ENCODE data around the gene ARHGEF4. TPM values are rescaled to one million over a fixed set of nuclear protein-coding genes. Genes with fewer than 3 reads are reported as not detected.

Gene ARHGEF4
- total RNA-seq, 1 donor from 2014 or later: 9.1 TPM

- intact Hi-C loops (cut with DNase I): loop anchor here (10.0 kb wide), 1 partner anchor 75 kb away; no protein-coding TSS in a partner anchor
- H3K27ac ChIP-seq: no peak overlapping the region
Observed at GRCh38 chr2:130869441-130870160, 32.9 kb downstream of the ARHGEF4 start.

GRCh38 chr2:130870161-130870485, 33.4 kb downstream of the ARHGEF4 start:
- ATAC-seq (no peak), DNase-seq (no peak)
- intact Hi-C loops (cut with DNase I): loop anchor here (10.0 kb wide), 1 partner anchor 75 kb away; no protein-coding TSS in a partner anchor
- Histone ChIP-seq H3K4me3 (no peak overlapping the region), H3K27ac (no peak overlapping the region), H3K27me3 (ENCODE audit: low read depth) (peaks cover 5% of the 10 kb centered on the region), H3K4me1 (no peaks in the 10 kb centered on the region), H3K9me3 (no peaks in the 10 kb centered on the region), H3K36me3 (no peaks in the 10 kb centered on the region)
- TF ChIP-seq, protein P1, sequence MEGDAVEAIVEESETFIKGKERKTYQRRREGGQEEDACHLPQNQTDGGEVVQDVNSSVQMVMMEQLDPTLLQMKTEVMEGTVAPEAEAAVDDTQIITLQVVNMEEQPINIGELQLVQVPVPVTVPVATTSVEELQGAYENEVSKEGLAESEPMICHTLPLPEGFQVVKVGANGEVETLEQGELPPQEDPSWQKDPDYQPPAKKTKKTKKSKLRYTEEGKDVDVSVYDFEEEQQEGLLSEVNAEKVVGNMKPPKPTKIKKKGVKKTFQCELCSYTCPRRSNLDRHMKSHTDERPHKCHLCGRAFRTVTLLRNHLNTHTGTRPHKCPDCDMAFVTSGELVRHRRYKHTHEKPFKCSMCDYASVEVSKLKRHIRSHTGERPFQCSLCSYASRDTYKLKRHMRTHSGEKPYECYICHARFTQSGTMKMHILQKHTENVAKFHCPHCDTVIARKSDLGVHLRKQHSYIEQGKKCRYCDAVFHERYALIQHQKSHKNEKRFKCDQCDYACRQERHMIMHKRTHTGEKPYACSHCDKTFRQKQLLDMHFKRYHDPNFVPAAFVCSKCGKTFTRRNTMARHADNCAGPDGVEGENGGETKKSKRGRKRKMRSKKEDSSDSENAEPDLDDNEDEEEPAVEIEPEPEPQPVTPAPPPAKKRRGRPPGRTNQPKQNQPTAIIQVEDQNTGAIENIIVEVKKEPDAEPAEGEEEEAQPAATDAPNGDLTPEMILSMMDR (IDR thresholded peaks at IDR 0.05): no peak

More at GRCh38 chr2:130869441-130870160, 32.9 kb downstream of the ARHGEF4 start:
- Histone ChIP-seq H3K36me3 (no peaks in the 10 kb centered on the region), H3K9me3 (no peaks in the 10 kb centered on the region), H3K4me3 (no peak overlapping the region), H3K4me1 (no peaks in the 10 kb centered on the region), H3K27me3 (ENCODE audit: low read depth) (peaks cover 5% of the 10 kb centered on the region)
- ATAC-seq (no peak), DNase-seq (no peak)
- TF ChIP-seq, protein P1 (IDR thresholded peaks at IDR 0.05): no peak

DNA sequence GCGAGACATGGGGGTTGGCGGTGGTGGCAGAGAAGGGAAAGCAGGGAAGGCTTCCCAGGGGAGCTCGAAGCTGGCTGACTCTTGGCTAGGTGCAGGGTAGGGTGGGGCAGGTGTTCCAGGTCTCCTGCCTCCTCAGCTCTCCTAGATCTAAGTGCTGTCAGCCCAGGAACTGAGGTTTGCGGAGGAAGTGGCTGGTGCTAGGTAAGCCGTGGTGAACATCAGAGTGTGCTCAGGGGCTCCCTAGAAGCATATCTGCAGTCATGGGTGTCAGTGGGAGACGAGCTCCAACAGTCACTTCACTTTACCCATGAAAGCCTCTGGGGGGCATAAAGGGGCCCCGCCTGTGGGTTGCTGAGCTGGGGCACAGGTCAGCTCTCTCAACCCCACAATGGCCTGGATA, 34.1 kb downstream of the ARHGEF4 start:
- ATAC-seq (no peak), DNase-seq (no peak)
- no peak overlapping the region for H3K4me3 ChIP-seq
- H3K9me3 ChIP-seq: no peaks in the 10 kb centered on the region
- no peaks in the 10 kb centered on the region for H3K4me1 ChIP-seq
- H3K27me3 ChIP-seq (ENCODE audit: low read depth): peaks cover 5% of the 10 kb centered on the region
- TF ChIP-seq, protein P1 (IDR thresholded peaks at IDR 0.05): no peak
- H3K36me3 ChIP-seq: no peaks in the 10 kb centered on the region
- intact Hi-C loops (cut with DNase I): loop anchor here (10.0 kb wide), 1 partner anchor 76 kb away; no protein-coding TSS in a partner anchor
- no peak overlapping the region for H3K27ac ChIP-seq

GRCh38 chr2:130871843-130872740, 35.4 kb downstream of the ARHGEF4 start:
- Histone ChIP-seq H3K36me3 (no peaks in the 10 kb centered on the region), H3K27ac (no peak overlapping the region), H3K4me1 (no peaks in the 10 kb centered on the region), H3K27me3 (ENCODE audit: low read depth) (peaks cover 5% of the 10 kb centered on the region), H3K4me3 (no peak overlapping the region), H3K9me3 (no peaks in the 10 kb centered on the region)
- intact Hi-C loops (cut with DNase I): loop anchor here (10.0 kb wide), 1 partner anchor 77 kb away; no protein-coding TSS in a partner anchor
- ATAC-seq (no peak), DNase-seq (no peak)
- TF ChIP-seq, protein P1 (IDR thresholded peaks at IDR 0.05): no peak

GRCh38 chr2:130872741-130873125, 36.0 kb downstream of the ARHGEF4 start:
- Histone ChIP-seq H3K4me1 (no peaks in the 10 kb centered on the region), H3K27ac (no peak overlapping the region), H3K27me3 (ENCODE audit: low read depth) (peaks cover 5% of the 10 kb centered on the region), H3K9me3 (no peaks in the 10 kb centered on the region), H3K36me3 (no peaks in the 10 kb centered on the region), H3K4me3 (no peak overlapping the region)
- intact Hi-C loops (cut with DNase I): loop anchor here (10.0 kb wide), 1 partner anchor 78 kb away; no protein-coding TSS in a partner anchor
- ATAC-seq (no peak), DNase-seq (no peak)
- TF ChIP-seq, protein P1 (IDR thresholded peaks at IDR 0.05): no peak

Measured in lower lobe of right lung (tissue), 2 donors.